GM19324 (cell line): ENCODE data around the gene SLC6A8.
"Not testable (repeated sequence)": the region's sequence is repeated elsewhere in the genome, so short reads cannot be mapped to it uniquely, and the experiment has no call there.

Experiments used
- ATAC-seq: cut with Tn5 transposase; IDR thresholded peaks from one replicate; pipeline ENCODE4 v1.9.1; 2021; ENCODE audit warnings: mild to moderate bottlenecking, moderate library complexity; ENCODE audit not compliant: unreplicated experiment, low FRiP score

Gene SLC6A8

DNA sequence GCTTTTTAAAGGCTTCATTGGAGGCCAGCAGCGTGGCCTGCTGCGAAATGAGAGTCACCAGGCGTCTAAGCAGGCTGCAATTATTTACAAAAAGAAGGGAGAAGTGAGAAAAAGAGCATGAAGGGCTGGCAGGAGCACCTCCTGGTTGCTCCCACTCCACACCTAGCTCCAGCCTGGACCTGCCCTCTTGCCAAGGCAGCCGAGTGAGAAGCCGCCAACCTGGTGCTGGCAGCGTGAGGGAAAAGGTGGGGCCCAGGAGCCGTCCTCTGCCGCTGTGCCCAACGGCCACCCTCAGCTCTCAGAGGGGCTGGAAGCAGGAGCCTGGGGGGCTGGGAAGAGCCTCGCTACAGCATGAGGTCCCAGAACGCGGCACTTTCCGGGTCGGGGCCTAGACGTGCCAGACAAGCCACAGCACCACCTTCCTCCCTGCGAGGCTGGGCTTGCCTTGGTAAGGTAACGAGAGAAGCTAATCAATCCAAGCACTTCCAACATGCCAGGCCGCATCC, 16.3 kb downstream of the SLC6A8 start:
- ATAC-seq: no peak

DNA sequence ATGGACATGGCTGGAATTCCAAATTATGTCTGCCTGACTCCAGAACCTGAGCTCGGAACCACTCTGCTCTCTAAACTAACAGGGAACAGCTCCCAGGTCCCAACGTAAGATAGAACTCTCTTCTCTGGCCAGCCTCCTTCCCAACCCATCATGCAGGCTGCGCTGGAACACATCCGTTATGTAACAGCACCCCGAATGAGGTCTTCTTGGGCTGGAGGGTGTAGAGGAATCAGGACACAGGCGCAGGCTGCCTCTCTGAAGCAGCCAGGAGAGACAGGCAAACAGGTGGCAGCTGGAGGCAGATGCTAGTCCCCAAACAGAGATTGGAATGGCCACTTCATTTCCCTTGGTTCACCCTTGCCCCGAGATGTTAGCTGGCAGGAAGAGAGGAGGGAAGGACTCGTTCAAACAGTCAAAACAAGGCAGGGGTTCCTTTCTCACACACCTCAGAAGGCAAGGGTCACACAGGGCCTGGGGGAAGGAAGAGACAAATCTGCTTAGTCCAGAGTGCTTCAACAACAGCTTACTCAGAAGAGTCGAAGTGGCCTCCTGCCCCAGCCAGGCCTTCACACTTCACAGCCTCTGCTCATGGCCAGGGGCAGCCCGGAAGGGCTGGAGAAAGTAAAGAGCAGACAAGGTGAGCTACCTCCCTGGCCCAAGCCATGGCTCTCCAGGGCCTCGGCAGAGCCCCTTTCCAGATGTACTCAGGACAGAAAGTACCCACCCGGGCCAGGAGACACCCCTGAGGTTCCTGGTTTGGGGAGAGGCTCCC, 17.1 kb downstream of the SLC6A8 start:
- ATAC-seq: not testable (repeated sequence)

DNA sequence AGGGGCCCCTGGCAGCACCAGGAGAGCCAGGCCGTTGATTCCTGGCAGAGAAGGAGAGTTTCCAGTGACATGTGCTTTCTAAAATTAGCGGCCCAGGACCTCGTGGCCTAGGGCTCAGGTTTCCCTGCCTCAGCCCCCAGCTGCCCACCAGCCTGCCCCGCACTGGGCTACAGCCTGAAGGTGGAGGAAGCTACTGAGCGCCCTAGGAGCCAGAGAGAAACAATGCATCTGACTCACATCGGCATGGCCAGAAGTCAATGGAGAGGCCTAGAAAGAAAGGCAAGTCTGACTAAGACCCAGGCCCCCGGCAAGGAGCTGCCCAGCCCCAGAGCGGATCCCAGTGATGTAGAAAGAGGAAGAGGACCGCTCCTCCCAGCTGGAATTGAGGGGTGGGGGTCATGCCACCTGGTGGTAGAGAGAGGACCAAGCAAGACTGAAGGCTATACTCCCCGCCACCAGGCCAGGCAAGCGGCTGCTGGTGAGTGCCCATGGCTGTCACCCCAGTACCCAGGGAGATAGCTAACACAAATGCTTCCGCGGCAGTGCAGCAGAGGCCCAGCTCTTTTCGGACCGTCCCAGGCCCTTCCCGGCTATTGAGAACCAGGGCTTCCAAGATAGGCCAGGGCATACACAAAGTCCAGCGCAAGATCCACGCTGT, 17.8 kb downstream of the SLC6A8 start:
- not testable (repeated sequence) for ATAC-seq

- ATAC-seq: no peak
These were observed 19.1 kb downstream of the SLC6A8 start for GRCh38 chrX:153706799-153707198.

- no peak for ATAC-seq
These were observed 19.7 kb downstream of the SLC6A8 start for GRCh38 chrX:153707406-153707805.

- ATAC-seq: no peak
These were observed 20.7 kb downstream of the SLC6A8 start for GRCh38 chrX:153708415-153708814.

GRCh38 chrX:153709726-153710674, 22.3 kb downstream of the SLC6A8 start:
- no peak for ATAC-seq

- ATAC-seq: no peak
These were observed 26.5 kb downstream of the SLC6A8 start for GRCh38 chrX:153714256-153714655.

- no peak for ATAC-seq
These were observed 29.7 kb downstream of the SLC6A8 start for GRCh38 chrX:153717445-153717844.

DNA sequence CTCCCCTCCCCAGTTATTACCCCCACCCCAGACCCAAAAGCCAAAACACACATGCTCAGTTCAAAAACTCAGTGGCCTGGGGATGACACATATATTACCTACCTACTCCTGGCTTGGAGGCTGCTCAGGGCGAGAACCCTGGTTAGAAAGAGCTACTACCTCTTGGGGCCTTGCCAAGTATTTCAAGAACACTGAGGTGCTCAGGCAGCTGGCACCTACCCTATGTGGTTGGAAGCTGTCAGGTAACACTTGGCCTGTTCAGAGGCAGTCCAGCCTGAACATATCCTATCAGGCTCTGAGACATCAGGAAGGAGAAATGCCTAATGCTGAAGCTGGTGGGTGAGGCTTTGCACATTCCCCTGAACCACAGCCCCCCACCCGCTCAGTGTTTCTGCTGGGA, 31.5 kb downstream of the SLC6A8 start:
- ATAC-seq: no peak

DNA sequence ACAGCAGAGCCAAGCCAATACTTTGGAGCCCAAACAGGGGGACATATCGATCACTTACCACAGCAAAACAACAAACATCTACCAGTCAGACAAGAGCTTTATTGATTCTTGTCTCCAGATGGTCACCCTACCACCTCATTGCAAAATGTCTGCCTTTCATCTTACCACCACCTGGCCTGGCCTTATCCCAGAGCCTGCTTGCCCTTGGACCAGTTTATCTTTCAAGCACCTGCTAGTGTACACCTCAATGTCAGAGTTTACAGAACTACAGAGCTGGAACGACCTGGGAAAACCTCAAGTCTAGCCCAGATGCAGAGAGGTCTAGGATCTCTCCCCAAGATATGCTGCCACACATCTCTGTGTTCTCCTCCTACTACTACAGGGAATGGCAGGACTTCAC, 32.0 kb downstream of the SLC6A8 start:
- ATAC-seq: no peak

GRCh38 chrX:153722704-153723350, 35.1 kb downstream of the SLC6A8 start:
- no peak for ATAC-seq

GRCh38 chrX:153723351-153724251, 35.9 kb downstream of the SLC6A8 start:
- peak; percentile 33 for ATAC-seq

GRCh38 chrX:153724252-153725038, 36.7 kb downstream of the SLC6A8 start, which contains the start of the genes ABCD1 and BCAP31:
ABCD1 (plus strand) TSS chrX:153724856; CDS start chrX:153725267, 411 bp downstream.
BCAP31 (minus strand) TSS chrX:153724387; CDS start chrX:153723244, 1,143 bp downstream.
- ATAC-seq: peak; percentile 69

DNA sequence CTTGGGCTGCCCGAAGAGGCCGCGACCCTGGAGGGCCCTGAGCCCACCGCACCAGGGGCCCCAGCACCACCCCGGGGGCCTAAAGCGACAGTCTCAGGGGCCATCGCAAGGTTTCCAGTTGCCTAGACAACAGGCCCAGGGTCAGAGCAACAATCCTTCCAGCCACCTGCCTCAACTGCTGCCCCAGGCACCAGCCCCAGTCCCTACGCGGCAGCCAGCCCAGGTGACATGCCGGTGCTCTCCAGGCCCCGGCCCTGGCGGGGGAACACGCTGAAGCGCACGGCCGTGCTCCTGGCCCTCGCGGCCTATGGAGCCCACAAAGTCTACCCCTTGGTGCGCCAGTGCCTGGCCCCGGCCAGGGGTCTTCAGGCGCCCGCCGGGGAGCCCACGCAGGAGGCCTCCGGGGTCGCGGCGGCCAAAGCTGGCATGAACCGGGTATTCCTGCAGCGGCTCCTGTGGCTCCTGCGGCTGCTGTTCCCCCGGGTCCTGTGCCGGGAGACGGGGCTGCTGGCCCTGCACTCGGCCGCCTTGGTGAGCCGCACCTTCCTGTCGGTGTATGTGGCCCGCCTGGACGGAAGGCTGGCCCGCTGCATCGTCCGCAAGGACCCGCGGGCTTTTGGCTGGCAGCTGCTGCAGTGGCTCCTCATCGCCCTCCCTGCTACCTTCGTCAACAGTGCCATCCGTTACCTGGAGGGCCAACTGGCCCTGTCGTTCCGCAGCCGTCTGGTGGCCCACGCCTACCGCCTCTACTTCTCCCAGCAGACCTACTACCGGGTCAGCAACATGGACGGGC, 37.5 kb downstream of the SLC6A8 start:
- peak; percentile 1 for ATAC-seq

GRCh38 chrX:153725832-153726285, 38.1 kb downstream of the SLC6A8 start:
- no peak for ATAC-seq
